ENCODE measurements around the gene TCEA2. TPM values are rescaled to one million over a fixed set of nuclear protein-coding genes. Genes with fewer than 3 reads are reported as not detected.
A peak's percentile ranks its signal among the peaks of the same experiment; 100 is the strongest.

The TCEA2 gene
- total RNA-seq, 2 donors from 2014 or later = 64.3 to 110 TPM

DNA sequence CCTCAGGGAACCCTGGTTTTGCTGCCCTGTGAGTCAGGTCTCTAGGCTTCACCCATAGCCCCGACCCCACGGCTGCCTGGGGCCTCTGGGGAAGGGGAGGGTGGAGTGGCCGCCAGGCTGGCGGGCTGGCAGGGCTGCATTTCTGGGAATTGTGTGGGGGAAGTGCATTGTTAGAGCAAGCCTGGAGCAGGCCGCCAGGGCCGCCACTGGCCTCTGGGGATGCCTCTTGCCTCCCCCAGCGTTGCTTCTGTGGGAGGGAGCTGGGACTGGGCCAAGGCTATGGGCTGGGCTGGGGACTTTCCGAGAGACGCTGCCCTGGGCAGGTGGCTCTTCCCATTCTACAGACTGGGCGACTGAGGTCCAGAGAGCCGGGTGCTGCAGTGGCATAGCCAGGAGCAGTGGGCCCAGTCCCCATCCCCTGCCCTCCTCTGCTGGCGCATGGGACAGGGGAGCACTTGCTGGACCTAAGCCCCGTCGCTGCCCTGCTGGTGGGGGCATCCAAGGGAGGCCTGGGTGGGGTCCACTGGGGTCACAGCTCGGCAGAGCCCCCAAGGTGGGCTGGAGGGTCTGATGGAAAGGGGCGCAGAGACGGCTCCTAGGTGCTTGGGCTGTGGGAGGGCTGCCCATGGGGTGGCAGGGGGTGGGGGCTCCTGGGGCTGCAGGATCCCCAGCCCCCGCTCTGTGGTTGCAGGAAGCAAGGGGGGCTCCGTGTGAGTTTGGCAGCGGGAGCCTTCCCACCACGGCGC is 6.9 kb upstream of the TCEA2 start:
- no peaks in the 10 kb centered on the region for H3K9me3 Mint-ChIP-seq
- no peaks in the 10 kb centered on the region for H3K36me3 ChIP-seq (ENCODE audit: control insufficient read depth, insufficient read depth, low read length)
- no peaks in the 10 kb centered on the region for H3K27me3 ChIP-seq (ENCODE audit: control insufficient read depth, insufficient read depth, low read length, poor library complexity, severe bottlenecking)
- H3K4me3 Mint-ChIP-seq = no peak overlapping the region
- peak; percentile 71 for DNase-seq
- H3K4me1 ChIP-seq (ENCODE audit: control insufficient read depth, insufficient read depth, low read length) = peaks cover 24% of the 10 kb centered on the region
- peaks cover 19% of the 10 kb centered on the region for H3K4me1 Mint-ChIP-seq
- peaks cover 10% of the 10 kb centered on the region for H3K27me3 Mint-ChIP-seq (ENCODE audit: insufficient read depth)
- H3K4me3 ChIP-seq (ENCODE audit: low read length) = no peak overlapping the region
- no peak overlapping the region for H3K27ac Mint-ChIP-seq
- no peaks in the 10 kb centered on the region for H3K9me3 ChIP-seq (ENCODE audit: control insufficient read depth, low read length)
- no peak overlapping the region for H3K9ac ChIP-seq (ENCODE audit: extremely low read depth, low read length, poor library complexity, severe bottlenecking)
- no peaks in the 10 kb centered on the region for H3K36me3 Mint-ChIP-seq (ENCODE audit: low read depth)
- TF ChIP-seq, protein P1, sequence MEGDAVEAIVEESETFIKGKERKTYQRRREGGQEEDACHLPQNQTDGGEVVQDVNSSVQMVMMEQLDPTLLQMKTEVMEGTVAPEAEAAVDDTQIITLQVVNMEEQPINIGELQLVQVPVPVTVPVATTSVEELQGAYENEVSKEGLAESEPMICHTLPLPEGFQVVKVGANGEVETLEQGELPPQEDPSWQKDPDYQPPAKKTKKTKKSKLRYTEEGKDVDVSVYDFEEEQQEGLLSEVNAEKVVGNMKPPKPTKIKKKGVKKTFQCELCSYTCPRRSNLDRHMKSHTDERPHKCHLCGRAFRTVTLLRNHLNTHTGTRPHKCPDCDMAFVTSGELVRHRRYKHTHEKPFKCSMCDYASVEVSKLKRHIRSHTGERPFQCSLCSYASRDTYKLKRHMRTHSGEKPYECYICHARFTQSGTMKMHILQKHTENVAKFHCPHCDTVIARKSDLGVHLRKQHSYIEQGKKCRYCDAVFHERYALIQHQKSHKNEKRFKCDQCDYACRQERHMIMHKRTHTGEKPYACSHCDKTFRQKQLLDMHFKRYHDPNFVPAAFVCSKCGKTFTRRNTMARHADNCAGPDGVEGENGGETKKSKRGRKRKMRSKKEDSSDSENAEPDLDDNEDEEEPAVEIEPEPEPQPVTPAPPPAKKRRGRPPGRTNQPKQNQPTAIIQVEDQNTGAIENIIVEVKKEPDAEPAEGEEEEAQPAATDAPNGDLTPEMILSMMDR (conservative IDR thresholded peaks at IDR 0.05) = no peak
- no peak overlapping the region for H3K27ac ChIP-seq (ENCODE audit: low read depth, low read length)
- WGBS, 2 experiments (ENCODE audit: insufficient coverage in 1 of 2, insufficient read length in 1 of 2) = 83 to 89% methylated on average over 14 to 22 of the region's 22 CpGs

DNA sequence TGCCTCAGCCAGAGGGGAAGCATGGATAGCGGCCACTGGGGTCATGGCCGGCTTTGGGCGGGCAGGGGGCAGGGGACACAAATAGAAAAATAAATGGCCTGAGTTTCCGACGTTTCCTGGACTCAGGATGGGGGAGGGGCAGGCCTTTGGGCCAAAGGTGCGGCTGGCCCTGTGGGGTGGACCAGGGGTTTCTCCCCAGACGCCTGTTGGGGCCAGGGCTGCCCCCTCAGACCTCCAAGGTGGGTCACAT is 6.4 kb upstream of the TCEA2 start:
- no peak overlapping the region for H3K9ac ChIP-seq (ENCODE audit: extremely low read depth, low read length, poor library complexity, severe bottlenecking)
- Mint-ChIP-seq H3K27ac (no peak overlapping the region), H3K27me3 (ENCODE audit: insufficient read depth) (peaks cover 8% of the 10 kb centered on the region), H3K9me3 (no peaks in the 10 kb centered on the region), H3K36me3 (ENCODE audit: low read depth) (no peaks in the 10 kb centered on the region), H3K4me1 (peaks cover 19% of the 10 kb centered on the region), H3K4me3 (no peak overlapping the region)
- no peak for DNase-seq
- no peak overlapping the region for H3K27ac ChIP-seq (ENCODE audit: low read depth, low read length)
- TF ChIP-seq, protein P1 (conservative IDR thresholded peaks at IDR 0.05) = no peak
- H3K4me3 ChIP-seq (ENCODE audit: low read length) = no peak overlapping the region
- no peaks in the 10 kb centered on the region for H3K27me3 ChIP-seq (ENCODE audit: control insufficient read depth, insufficient read depth, low read length, poor library complexity, severe bottlenecking)
- H3K9me3 ChIP-seq (ENCODE audit: control insufficient read depth, low read length) = no peaks in the 10 kb centered on the region
- no peaks in the 10 kb centered on the region for H3K36me3 ChIP-seq (ENCODE audit: control insufficient read depth, insufficient read depth, low read length)
- WGBS, 2 experiments (ENCODE audit: insufficient coverage in 1 of 2, insufficient read length in 1 of 2) = 64 to 83% methylated on average over 3 to 7 of the region's 7 CpGs
- peaks cover 24% of the 10 kb centered on the region for H3K4me1 ChIP-seq (ENCODE audit: control insufficient read depth, insufficient read depth, low read length)

DNA sequence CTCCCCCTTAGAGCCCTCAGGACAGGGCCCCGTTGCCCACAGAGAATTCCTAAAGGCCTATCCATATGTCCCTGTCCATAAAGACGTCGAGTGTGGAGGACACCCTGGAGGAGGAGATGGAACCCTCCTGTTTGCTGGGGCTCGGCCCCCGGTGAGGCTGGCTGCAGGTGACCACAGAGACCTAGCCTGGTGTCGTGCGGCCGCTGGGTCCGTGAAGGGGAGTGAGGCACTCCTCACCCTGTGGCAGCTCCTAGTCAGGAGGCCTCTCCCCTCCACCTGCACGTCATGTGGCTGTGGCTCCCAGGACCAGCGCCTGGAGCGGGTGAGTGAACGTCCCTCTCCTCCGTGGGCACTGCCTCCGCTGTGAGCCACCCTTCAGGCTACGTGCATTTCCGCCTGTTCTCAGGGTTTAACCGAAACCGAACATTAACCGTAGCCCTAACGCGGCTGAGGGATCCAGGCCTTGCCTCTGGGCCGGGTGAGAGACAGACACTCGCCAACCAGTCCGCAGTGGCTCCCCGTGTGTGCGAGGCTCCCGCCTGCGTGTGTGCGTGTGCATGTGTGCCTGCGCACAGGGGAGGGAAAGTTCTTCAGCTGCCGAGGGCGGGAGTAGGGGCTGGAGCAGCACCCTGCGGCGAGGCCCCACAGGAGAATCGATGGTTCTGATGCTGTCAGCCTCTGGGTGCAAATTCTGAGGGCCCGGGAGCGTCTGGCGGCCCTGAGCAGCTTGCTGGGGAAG is 5.9 kb upstream of the TCEA2 start:
- Mint-ChIP-seq H3K36me3 (ENCODE audit: low read depth) (no peaks in the 10 kb centered on the region), H3K9me3 (no peaks in the 10 kb centered on the region), H3K27me3 (ENCODE audit: insufficient read depth) (peaks cover 5% of the 10 kb centered on the region), H3K27ac (peak overlapping the region; percentile 58), H3K4me1 (peaks cover 19% of the 10 kb centered on the region), H3K4me3 (no peak overlapping the region)
- WGBS, 2 experiments (ENCODE audit: insufficient coverage in 1 of 2, insufficient read length in 1 of 2) = 85 to 89% methylated on average over 30 to 39 of the region's 39 CpGs
- no peak overlapping the region for H3K27ac ChIP-seq (ENCODE audit: low read depth, low read length)
- H3K9me3 ChIP-seq (ENCODE audit: control insufficient read depth, low read length) = no peaks in the 10 kb centered on the region
- TF ChIP-seq, protein P1 (conservative IDR thresholded peaks at IDR 0.05) = no peak
- no peaks in the 10 kb centered on the region for H3K36me3 ChIP-seq (ENCODE audit: control insufficient read depth, insufficient read depth, low read length)
- no peak overlapping the region for H3K4me3 ChIP-seq (ENCODE audit: low read length)
- H3K4me1 ChIP-seq (ENCODE audit: control insufficient read depth, insufficient read depth, low read length) = peaks cover 24% of the 10 kb centered on the region
- no peaks in the 10 kb centered on the region for H3K27me3 ChIP-seq (ENCODE audit: control insufficient read depth, insufficient read depth, low read length, poor library complexity, severe bottlenecking)
- H3K9ac ChIP-seq (ENCODE audit: extremely low read depth, low read length, poor library complexity, severe bottlenecking) = no peak overlapping the region
- DNase-seq = peak; percentile 74
